Measurements from ENCODE around the gene ST8SIA1.

DNA sequence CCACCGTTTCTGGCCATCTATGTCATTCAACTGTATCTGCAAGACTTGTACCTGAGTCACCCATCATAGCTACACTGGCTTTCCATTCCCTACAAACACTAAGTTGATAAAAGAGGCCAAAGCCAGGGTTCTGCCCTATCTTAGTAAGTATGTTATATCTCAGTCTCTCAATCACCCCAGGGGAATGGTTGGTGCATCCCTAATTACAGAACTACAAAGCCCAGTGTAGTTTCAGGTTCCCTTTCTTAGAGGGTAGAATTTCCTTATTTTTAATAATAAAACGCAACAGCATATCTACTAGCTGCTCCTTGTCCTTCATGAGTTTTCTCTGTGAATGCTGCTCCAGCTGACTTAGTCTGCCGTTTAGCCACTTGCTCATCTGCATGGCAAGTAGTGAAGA lies 57.6 kb downstream of the ST8SIA1 start:
- TF ChIP-seq, protein P1, sequence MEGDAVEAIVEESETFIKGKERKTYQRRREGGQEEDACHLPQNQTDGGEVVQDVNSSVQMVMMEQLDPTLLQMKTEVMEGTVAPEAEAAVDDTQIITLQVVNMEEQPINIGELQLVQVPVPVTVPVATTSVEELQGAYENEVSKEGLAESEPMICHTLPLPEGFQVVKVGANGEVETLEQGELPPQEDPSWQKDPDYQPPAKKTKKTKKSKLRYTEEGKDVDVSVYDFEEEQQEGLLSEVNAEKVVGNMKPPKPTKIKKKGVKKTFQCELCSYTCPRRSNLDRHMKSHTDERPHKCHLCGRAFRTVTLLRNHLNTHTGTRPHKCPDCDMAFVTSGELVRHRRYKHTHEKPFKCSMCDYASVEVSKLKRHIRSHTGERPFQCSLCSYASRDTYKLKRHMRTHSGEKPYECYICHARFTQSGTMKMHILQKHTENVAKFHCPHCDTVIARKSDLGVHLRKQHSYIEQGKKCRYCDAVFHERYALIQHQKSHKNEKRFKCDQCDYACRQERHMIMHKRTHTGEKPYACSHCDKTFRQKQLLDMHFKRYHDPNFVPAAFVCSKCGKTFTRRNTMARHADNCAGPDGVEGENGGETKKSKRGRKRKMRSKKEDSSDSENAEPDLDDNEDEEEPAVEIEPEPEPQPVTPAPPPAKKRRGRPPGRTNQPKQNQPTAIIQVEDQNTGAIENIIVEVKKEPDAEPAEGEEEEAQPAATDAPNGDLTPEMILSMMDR (IDR thresholded peaks at IDR 0.05 in 2 of 3, conservative IDR thresholded peaks at IDR 0.05 in 1 of 3; ENCODE audit: borderline replicate concordance in 1 of 3, insufficient read depth in 1 of 3, low read depth in 2 of 3, low read length in 2 of 3) = no peak
- no peak for TF ChIP-seq POLR2AphosphoS5 (IDR thresholded peaks at IDR 0.05; ENCODE audit: low read depth, low read length)
- TF ChIP-seq EZH2 (IDR thresholded peaks at IDR 0.05) = no peak
- no peak for TF ChIP-seq POLR2A (IDR thresholded peaks at IDR 0.05; ENCODE audit: borderline replicate concordance, extremely low read depth, insufficient read depth, insufficient read length)
- TF ChIP-seq, protein P2, sequence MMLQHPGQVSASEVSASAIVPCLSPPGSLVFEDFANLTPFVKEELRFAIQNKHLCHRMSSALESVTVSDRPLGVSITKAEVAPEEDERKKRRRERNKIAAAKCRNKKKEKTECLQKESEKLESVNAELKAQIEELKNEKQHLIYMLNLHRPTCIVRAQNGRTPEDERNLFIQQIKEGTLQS (IDR thresholded peaks at IDR 0.05) = no peak
- no peak for TF ChIP-seq ZNF274 (IDR thresholded peaks at IDR 0.05; ENCODE audit: low read depth, low read length)
- no peak for TF ChIP-seq CEBPB (IDR thresholded peaks at IDR 0.05; ENCODE audit: low read depth)
